Omental fat pad (tissue), 4 donors: ENCODE results near the gene PITPNC1. TPM values are rescaled to one million over a fixed set of nuclear protein-coding genes. Genes with fewer than 3 reads are reported as not detected.

Experiments
- ATAC-seq: fragments of 150-250 bp; one replicate; pipeline ENCODE4 v1.9.1; 2016; ENCODE audit warnings: mild to moderate bottlenecking, moderate library complexity; ENCODE audit not compliant: low FRiP score
- DNase-seq: peaks from one replicate; pipeline ENCODE4 v3.0.0-alpha.2; 2019; ENCODE audit warnings: low spot score
- CTCF ChIP-seq, 3 donors: fragments of 450-650 bp; IDR thresholded peaks; one replicate each; pipeline ENCODE4 v1.5.1; 2016 to 2017; ENCODE audit warnings: antibody characterized with exemption in 3 of 3, mild to moderate bottlenecking in 3 of 3, moderate library complexity in 2 of 3
- total RNA-seq, 4 donors: library from RNA; depleted of rRNA; stranded (reverse); fragments of >200 nt; gene quantifications; one replicate each; pipeline ENCODE4 v1.1.0, GENCODE V29; 2016

Gene PITPNC1
- total RNA-seq, 4 donors from 2014 or later, result 22.6 to 53.4 (median 35.0) TPM

GRCh38 chr17:67671493-67671892 is 294.4 kb downstream of the PITPNC1 start:
- TF ChIP-seq CTCF (IDR thresholded peaks at IDR 0.05), result no peak
- no peak for ATAC-seq

GRCh38 chr17:67672592-67673335 is 295.7 kb downstream of the PITPNC1 start:
- no peak for TF ChIP-seq CTCF (IDR thresholded peaks at IDR 0.05)
- ATAC-seq, result no peak
- no peak for DNase-seq

More at GRCh38 chr17:67671493-67671892, 294.4 kb downstream of the PITPNC1 start:
- DNase-seq, result no peak

GRCh38 chr17:67675481-67675880 is 298.4 kb downstream of the PITPNC1 start:
- DNase-seq (no peak), ATAC-seq (no peak)
- TF ChIP-seq CTCF (IDR thresholded peaks at IDR 0.05), result no peak

GRCh38 chr17:67676305-67676704 is 299.2 kb downstream of the PITPNC1 start:
- no peak for DNase-seq
- ATAC-seq, result no peak
- no peak for TF ChIP-seq CTCF (IDR thresholded peaks at IDR 0.05)

GRCh38 chr17:67678414-67678813 is 301.3 kb downstream of the PITPNC1 start:
- DNase-seq (no peak), ATAC-seq (no peak)
- no peak for TF ChIP-seq CTCF (IDR thresholded peaks at IDR 0.05)

GRCh38 chr17:67679225-67679624 is 302.1 kb downstream of the PITPNC1 start:
- no peak for TF ChIP-seq CTCF (IDR thresholded peaks at IDR 0.05)
- DNase-seq (no peak), ATAC-seq (no peak)

- no peak for TF ChIP-seq CTCF (IDR thresholded peaks at IDR 0.05)
- DNase-seq, result no peak
- no peak for ATAC-seq
Measured at GRCh38 chr17:67679721-67680120, 302.6 kb downstream of the PITPNC1 start.
